ENCODE measurements around the gene PSMB3.

PSMB3 gene

DNA sequence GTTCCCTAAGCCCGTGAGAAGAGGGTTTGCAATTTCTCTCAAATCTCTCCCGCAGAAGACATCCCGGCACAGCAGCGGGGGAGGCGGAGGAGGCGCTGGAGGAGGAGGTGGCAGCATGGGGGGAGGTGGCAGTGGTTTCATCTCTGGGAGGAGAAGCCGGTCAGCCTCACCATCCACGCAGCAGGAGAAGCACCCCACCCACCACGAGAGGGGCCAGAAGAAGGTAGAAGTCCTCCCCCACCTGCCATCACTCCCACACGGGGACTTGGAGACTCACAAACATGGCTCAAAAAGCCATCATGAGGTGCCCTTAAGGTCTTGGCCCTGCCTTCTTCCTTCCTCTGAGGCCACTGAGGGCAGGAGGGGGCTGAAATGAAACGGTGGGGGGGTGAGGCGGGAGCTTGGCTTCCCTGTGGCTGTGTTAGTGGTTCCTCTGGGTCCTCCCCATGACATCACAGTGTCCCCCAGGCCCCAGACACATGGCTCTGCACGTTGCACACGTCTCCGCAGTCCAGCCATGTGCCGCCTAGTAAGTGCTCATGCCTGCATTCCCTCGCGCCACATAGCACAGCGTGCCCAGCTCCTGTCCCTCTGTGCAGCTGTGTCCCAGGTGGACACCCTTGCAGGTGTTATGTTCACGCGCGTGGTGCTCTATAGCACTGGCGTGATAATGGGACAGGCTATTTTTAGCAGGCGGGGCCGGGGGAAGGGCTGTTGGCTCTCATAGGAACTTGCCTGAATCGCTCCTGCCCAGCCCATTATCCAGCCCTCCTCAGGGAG is 40.6 kb upstream of the PSMB3 start:
- TF ChIP-seq, protein P1, sequence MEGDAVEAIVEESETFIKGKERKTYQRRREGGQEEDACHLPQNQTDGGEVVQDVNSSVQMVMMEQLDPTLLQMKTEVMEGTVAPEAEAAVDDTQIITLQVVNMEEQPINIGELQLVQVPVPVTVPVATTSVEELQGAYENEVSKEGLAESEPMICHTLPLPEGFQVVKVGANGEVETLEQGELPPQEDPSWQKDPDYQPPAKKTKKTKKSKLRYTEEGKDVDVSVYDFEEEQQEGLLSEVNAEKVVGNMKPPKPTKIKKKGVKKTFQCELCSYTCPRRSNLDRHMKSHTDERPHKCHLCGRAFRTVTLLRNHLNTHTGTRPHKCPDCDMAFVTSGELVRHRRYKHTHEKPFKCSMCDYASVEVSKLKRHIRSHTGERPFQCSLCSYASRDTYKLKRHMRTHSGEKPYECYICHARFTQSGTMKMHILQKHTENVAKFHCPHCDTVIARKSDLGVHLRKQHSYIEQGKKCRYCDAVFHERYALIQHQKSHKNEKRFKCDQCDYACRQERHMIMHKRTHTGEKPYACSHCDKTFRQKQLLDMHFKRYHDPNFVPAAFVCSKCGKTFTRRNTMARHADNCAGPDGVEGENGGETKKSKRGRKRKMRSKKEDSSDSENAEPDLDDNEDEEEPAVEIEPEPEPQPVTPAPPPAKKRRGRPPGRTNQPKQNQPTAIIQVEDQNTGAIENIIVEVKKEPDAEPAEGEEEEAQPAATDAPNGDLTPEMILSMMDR (IDR thresholded peaks at IDR 0.05; ENCODE audit: low read depth, low read length) = no peak
- no peak for DNase-seq (ENCODE audit: extremely low read depth, low read depth)

DNA sequence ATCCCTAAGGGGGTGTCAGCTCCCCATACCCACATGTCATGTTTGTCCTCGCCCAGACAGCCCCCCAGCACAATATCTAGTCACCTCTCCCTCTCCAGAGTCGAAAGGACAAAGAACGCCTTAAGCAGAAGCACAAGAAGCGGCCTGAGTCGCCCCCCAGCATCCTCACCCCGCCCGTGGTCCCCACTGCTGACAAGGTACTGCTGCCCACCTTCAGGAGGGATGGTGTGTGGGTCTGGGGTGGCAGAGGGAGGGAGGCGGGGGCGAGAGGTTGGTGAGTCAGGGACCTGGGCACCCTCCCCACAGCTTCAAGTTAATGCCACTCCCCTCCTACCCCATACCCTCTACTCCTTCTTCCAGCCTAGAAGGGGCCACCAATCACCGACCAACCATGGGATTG is 39.9 kb upstream of the PSMB3 start:
- no peak for DNase-seq (ENCODE audit: extremely low read depth, low read depth)
- TF ChIP-seq, protein P1 (IDR thresholded peaks at IDR 0.05; ENCODE audit: low read depth, low read length) = no peak

DNA sequence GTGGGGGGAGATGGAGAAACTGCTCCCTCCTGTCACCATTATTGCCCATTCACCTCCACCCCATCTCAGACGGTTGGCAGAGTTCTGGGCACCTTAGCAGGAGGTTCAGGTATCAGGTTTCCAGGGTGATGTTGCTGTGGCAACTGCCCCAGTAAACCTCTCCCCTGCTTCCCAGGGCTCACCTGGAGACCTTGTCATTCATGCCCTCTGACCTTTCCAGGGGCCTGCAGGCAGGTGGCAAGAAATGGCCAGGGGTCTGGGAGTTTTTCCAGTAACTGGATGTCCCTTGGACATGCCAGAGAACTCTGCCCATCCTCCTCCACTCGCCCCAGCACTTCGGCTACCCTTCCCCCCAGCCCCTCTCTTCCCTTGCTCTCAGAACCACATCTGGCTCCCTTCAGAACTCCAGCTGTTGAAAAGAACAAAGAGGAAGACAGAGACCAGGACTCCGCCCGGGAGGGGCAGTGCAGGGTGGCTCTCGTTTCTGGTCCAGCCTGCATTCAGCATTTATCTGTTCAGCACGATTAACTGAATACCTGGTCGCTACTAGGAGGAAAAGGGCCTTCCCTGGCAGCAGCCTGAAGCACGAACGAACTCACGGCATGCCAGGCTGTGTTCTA is 39.0 kb upstream of the PSMB3 start:
- TF ChIP-seq, protein P1 (IDR thresholded peaks at IDR 0.05; ENCODE audit: low read depth, low read length) = no peak
- DNase-seq (ENCODE audit: extremely low read depth, low read depth) = no peak

DNA sequence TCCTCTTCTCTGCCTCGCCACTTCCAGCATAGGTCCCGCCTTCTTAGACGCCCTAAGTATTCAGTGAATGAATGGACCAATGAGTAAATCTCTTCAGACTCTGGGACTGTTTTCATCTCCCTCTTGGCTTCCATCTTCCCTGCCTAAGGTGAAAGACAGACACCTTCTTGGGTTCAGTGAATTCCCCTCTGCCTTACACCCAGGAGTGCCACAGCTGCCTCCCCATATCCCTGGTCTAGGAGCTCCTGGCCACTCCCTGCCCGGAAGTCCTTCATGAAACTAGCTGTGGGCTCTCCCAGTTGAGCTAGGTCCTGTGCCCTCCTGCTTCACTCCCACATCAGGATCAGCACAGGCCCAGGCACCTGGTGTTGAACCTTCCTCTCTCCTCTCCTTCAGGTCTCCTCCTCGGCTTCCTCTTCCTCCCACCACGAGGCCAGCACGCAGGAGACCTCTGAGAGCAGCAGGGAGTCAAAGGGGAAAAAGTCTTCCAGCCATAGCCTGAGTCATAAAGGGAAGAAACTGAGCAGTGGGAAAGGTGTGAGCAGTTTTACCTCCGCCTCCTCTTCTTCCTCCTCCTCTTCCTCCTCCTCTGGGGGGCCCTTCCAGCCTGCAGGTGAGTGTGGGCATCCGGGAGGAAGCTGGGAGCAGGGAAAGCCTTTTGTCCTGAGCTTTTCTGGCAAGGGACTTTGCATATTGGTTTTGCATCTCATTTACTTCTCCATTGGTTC is 37.2 kb upstream of the PSMB3 start:
- TF ChIP-seq, protein P1 (IDR thresholded peaks at IDR 0.05; ENCODE audit: low read depth, low read length) = no peak
- no peak for DNase-seq (ENCODE audit: extremely low read depth, low read depth)

DNA sequence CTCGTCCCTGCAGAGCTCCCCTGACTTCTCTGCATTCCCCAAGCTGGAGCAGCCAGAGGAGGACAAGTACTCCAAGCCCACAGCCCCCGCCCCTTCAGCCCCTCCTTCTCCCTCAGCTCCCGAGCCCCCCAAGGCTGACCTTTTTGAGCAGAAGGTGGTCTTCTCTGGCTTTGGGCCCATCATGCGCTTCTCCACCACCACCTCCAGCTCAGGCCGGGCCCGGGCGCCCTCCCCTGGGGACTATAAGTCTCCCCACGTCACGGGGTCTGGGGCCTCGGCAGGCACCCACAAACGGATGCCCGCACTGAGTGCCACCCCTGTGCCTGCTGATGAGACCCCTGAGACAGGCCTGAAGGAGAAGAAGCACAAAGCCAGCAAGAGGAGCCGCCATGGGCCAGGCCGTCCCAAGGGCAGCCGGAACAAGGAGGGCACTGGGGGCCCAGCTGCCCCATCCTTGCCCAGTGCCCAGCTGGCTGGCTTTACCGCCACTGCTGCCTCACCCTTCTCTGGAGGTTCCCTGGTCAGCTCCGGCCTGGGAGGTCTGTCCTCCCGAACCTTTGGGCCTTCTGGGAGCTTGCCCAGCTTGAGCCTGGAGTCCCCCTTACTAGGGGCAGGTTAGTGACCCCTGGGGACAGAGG is 36.1 kb upstream of the PSMB3 start:
- DNase-seq (ENCODE audit: extremely low read depth, low read depth) = no peak
- TF ChIP-seq, protein P1 (IDR thresholded peaks at IDR 0.05; ENCODE audit: low read depth, low read length) = no peak

DNA sequence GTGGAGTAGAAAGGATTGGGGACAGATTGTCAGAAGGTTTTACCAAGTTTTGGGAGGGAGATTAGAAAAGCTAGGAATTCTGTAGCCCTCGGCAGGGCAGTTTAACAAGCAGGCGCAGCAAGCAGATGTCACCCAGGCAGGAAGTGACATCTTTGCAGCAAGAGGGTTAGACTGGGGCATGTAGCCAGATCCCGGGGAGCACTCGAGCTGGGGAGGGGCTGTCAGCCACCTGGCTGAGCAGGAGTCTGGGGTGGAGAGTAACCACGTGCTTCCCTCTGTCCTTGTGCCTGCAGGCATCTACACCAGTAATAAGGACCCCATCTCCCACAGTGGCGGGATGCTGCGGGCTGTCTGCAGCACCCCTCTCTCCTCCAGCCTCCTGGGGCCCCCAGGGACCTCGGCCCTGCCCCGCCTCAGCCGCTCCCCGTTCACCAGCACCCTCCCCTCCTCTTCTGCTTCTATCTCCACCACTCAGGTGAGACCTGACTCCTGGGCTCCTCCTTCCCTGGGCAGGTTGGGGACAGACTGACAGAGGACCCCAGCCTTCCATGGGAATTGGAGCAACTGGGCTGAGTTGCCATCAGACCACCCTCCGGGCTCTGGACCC is 35.3 kb upstream of the PSMB3 start:
- TF ChIP-seq, protein P1 (IDR thresholded peaks at IDR 0.05; ENCODE audit: low read depth, low read length) = no peak
- no peak for DNase-seq (ENCODE audit: extremely low read depth, low read depth)
